ENCODE data around the gene GSG1L.

DNA sequence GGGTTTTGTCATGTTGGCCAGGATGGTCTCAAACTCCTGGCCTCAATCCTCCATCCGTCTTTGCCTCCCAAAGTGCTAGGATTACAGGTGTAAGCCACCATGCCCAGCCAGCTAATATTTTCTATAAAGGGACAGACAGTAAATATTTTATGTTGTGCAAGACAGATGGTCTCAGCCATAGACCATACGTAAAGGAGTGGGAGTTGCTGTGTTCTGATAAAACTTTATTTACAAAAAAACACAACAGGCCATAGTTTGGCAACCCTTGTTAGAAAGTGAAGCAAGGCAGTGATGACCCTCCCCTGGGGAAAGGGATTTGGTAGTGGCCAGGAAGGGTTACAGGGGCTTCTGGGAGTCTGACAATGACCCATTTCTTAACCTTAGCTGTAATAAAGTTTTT, 119.7 kb downstream of the GSG1L start:
- TF ChIP-seq POLR2A (IDR thresholded peaks at IDR 0.05), result no peak
- no peak for TF ChIP-seq CTCF (IDR thresholded peaks at IDR 0.05)

Measured in adrenal gland (tissue), 5 donors.